Gastrocnemius medialis (tissue), 4 donors: ENCODE data around the gene ZBTB46. TPM values are rescaled to one million over a fixed set of nuclear protein-coding genes. Genes with fewer than 3 reads are reported as not detected.

Source experiments
- ATAC-seq, 2 donors: fragments of 150-250 bp; one replicate each; pipeline ENCODE4 v1.9.1; 2016
- DNase-seq, 2 donors: peaks; one replicate each; pipeline ENCODE4 v3.0.0-alpha.2; 2019
- H3K27ac ChIP-seq, 4 donors: fragments of 200-600 bp; sonication (generic); 1 replicate in 1 of 4; 2 replicates in 3 of 4; pipeline ENCODE4 v1.5.1; 2016 to 2018; ENCODE audit warnings: mild to moderate bottlenecking in 2 of 4, moderate library complexity in 1 of 4
- H3K27me3 ChIP-seq, 3 donors: fragments of 200-600 bp; sonication (generic) in 2 of 3; 1 replicate in 1 of 3; 2 replicates in 2 of 3; pipeline versions ENCODE4 v1.5.1 to v1.6.0; 2016 to 2019; ENCODE audit warnings: mild to moderate bottlenecking in 1 of 3, moderate library complexity in 1 of 3
- H3K36me3 ChIP-seq, 2 donors: fragments of 200-600 bp; sonication (generic) in 1 of 2; one replicate each; pipeline ENCODE4 v1.5.1; 2017 to 2018
- H3K4me1 ChIP-seq, 2 donors: fragments of 200-600 bp; sonication (generic) in 1 of 2; one replicate each; pipeline ENCODE4 v1.5.1; 2016 to 2017; ENCODE audit warnings: mild to moderate bottlenecking in 2 of 2
- H3K4me3 ChIP-seq, 4 donors: fragments of 200-600 bp; sonication (generic) in 3 of 4; 1 replicate in 1 of 4; 2 replicates in 3 of 4; pipeline ENCODE4 v1.5.1; 2016 to 2019; ENCODE audit warnings: mild to moderate bottlenecking in 2 of 4
- H3K9me3 ChIP-seq, 3 donors: fragments of 200-600 bp; sonication (generic) in 2 of 3; 1 replicate in 1 of 3; 2 replicates in 2 of 3; pipeline ENCODE4 v1.5.1; 2016 to 2019
- POLR2A ChIP-seq, 2 donors: fragments of 450-650 bp; IDR thresholded peaks; one replicate each; pipeline ENCODE4 v1.6.1; 2017; ENCODE audit warnings: antibody characterized with exemption in 2 of 2, mild to moderate bottlenecking in 2 of 2, moderate library complexity in 2 of 2
- in situ Hi-C, 4 donors: fragments of 200-750 bp; cut with MboI; loops; one replicate each; pipeline versions ENCODE4 v1.15.0 to v1.8.0; 2017; ENCODE audit warnings: low sequenced_read_pairs in 4 of 4
- intact Hi-C: fragments of 100-400 bp; cut with DNase I; formaldehyde crosslinking; loops from one replicate; pipeline ENCODE4 v1.15.1; 2023; ENCODE audit warnings: low total_unique reads
- total RNA-seq, 4 donors: library from RNA; depleted of rRNA; stranded (reverse); fragments of >200 nt; gene quantifications; one replicate each; pipeline versions ENCODE4 v1.1.0 to v1.2.3, GENCODE V29; 2016
- TF ChIP-seq, protein P1 (sequence below), 5 experiments: fragments of 450-650 bp in 3 of 5; fragments of 200-600 bp in 2 of 5; sonication (generic) in 2 of 5; IDR thresholded peaks in 4 of 5; conservative IDR thresholded peaks in 1 of 5; 1 replicate in 4 of 5; 2 replicates in 1 of 5; pipeline ENCODE4 v1.5.1; 2016 to 2019; ENCODE audit warnings: antibody characterized with exemption in 5 of 5, mild to moderate bottlenecking in 3 of 5, moderate library complexity in 3 of 5

Gene ZBTB46
- total RNA-seq, 4 donors from 2014 or later, result 4.3 to 7.1 (median 5.6) TPM

DNA sequence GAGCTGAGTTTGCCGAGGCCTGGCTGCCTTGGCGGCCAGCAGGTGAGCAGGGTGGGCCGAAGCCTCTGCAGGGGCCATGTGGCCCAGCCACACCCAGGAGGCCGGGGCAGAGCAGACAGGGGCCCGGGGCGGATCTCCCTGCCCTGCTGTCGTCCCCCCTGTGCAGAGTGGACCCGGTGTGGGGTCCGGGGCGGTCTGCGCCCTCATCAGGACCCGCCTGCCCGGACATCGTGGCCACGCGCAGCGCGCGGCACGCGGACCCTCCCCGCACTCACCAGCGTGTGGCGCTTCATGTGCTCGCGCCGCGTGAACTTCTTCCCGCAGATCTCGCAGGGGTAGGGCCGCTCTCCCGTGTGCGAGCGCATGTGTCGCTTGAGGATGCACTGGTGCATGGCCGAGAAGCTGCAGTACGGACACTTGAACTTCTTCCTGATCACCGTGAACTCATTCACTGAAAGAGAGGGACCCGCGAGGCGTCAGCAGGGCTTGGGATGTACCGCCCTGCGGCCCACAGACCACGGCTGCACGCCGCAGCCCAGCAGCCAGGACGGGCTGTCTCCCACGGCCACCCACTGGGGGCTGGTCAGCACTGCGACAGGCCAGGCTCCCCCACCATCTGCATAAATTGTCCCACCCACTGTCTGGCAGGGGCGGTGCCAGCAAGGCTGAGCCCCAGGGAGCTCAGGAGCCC lies 78.5 kb downstream of the ZBTB46 start:
- no peak overlapping the region for H3K4me3 ChIP-seq
- no peak for ATAC-seq
- H3K27ac ChIP-seq, result no peak overlapping the region
- no peaks in the 10 kb centered on the region for H3K4me1 ChIP-seq
- no peaks in the 10 kb centered on the region for H3K36me3 ChIP-seq
- H3K27me3 ChIP-seq, result no peaks in the 10 kb centered on the region
- H3K9me3 ChIP-seq, result no peaks in the 10 kb centered on the region
- in situ Hi-C loops (no loop called here), intact Hi-C loops (no loop called here)
- TF ChIP-seq, protein P1, sequence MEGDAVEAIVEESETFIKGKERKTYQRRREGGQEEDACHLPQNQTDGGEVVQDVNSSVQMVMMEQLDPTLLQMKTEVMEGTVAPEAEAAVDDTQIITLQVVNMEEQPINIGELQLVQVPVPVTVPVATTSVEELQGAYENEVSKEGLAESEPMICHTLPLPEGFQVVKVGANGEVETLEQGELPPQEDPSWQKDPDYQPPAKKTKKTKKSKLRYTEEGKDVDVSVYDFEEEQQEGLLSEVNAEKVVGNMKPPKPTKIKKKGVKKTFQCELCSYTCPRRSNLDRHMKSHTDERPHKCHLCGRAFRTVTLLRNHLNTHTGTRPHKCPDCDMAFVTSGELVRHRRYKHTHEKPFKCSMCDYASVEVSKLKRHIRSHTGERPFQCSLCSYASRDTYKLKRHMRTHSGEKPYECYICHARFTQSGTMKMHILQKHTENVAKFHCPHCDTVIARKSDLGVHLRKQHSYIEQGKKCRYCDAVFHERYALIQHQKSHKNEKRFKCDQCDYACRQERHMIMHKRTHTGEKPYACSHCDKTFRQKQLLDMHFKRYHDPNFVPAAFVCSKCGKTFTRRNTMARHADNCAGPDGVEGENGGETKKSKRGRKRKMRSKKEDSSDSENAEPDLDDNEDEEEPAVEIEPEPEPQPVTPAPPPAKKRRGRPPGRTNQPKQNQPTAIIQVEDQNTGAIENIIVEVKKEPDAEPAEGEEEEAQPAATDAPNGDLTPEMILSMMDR (IDR thresholded peaks at IDR 0.05 in 4 of 5, conservative IDR thresholded peaks at IDR 0.05 in 1 of 5), result no peak
- TF ChIP-seq POLR2A (IDR thresholded peaks at IDR 0.05), result no peak
- no peak for DNase-seq

DNA sequence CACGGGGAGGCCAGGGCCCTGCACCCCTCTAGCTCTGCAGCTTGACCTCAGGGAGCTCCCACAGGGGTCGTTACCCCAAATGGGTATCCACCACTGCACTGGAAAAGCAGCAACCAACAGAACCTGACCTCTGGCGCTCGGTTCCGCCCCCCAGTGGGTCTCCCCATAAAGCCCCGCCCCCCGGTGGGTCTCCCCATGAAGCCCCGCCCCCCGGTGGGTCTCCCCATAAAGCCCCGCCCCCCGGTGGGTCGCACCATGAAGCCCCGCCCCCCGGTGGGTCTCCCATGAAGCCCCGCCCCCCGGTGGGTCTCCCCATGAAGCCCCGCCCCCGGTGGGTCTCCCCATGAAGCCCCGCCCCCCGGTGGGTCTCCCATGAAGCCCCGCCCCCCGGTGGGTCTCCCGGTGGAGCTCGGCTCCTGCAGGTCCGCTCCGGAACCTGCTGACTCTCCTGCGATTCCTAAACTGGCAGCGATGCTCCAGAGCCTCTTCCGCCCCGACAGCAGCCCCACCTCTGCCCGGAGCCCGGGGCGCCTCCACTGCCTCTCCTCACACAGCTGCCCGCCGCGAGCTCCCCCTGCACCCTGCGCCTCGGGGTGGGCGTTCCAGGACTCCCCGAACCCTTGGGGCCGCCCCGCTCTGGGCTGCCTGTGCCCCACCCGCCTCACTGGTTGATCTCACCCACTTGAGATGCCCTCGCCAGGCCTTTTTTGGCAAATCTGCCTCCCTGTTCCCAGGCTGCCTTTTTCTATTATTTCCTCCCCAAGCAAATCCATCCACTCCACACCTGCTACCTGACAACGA lies 79.4 kb downstream of the ZBTB46 start:
- H3K4me1 ChIP-seq, result no peaks in the 10 kb centered on the region
- no peaks in the 10 kb centered on the region for H3K9me3 ChIP-seq
- ATAC-seq (no peak), DNase-seq (no peak)
- in situ Hi-C loops (no loop called here), intact Hi-C loops (no loop called here)
- TF ChIP-seq, protein P1 (IDR thresholded peaks at IDR 0.05 in 4 of 5, conservative IDR thresholded peaks at IDR 0.05 in 1 of 5), result no peak
- TF ChIP-seq POLR2A (IDR thresholded peaks at IDR 0.05), result no peak
- no peaks in the 10 kb centered on the region for H3K27me3 ChIP-seq
- no peak overlapping the region for H3K27ac ChIP-seq
- H3K36me3 ChIP-seq, result no peaks in the 10 kb centered on the region
- H3K4me3 ChIP-seq, result no peak overlapping the region

DNA sequence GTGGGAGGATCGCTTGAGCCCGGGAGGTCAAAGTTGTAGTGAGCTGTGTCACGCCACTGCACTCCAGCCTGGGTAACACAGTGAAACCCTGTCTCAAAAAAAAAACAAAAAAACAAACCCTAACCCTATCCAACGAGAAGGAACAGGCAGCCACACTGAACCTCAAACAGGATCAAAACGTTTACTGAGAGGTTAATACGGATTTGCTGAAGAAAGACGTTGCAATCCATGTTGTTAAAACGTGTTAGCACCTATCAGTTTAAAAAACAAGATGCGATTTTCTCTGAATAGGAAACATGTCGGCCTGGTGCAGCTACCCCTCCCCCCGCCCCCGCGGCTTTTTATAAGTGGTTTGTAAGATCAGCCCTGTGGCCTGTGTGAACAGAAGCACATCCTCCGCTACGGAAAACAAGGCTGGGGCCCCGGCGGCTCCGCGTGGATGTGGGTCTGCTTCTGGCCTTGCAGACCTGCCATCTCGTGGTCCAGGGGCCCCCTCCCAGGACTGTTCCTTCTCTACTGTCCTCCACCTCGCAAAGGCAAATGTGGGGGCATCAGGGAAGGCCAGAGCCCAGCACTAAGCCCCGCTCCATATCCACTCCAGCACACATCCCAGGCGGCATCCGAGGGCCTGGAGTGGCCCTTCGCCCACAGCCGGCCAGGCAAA lies 80.1 kb downstream of the ZBTB46 start:
- intact Hi-C loops (no loop called here), in situ Hi-C loops (no loop called here)
- DNase-seq, result no peak
- H3K4me1 ChIP-seq, result no peaks in the 10 kb centered on the region
- H3K27ac ChIP-seq, result no peak overlapping the region
- H3K9me3 ChIP-seq, result no peaks in the 10 kb centered on the region
- no peak overlapping the region for H3K4me3 ChIP-seq
- no peak for ATAC-seq
- TF ChIP-seq, protein P1 (IDR thresholded peaks at IDR 0.05 in 4 of 5, conservative IDR thresholded peaks at IDR 0.05 in 1 of 5), result no peak
- no peak for TF ChIP-seq POLR2A (IDR thresholded peaks at IDR 0.05)
- H3K36me3 ChIP-seq, result no peaks in the 10 kb centered on the region
- H3K27me3 ChIP-seq, result no peaks in the 10 kb centered on the region

DNA sequence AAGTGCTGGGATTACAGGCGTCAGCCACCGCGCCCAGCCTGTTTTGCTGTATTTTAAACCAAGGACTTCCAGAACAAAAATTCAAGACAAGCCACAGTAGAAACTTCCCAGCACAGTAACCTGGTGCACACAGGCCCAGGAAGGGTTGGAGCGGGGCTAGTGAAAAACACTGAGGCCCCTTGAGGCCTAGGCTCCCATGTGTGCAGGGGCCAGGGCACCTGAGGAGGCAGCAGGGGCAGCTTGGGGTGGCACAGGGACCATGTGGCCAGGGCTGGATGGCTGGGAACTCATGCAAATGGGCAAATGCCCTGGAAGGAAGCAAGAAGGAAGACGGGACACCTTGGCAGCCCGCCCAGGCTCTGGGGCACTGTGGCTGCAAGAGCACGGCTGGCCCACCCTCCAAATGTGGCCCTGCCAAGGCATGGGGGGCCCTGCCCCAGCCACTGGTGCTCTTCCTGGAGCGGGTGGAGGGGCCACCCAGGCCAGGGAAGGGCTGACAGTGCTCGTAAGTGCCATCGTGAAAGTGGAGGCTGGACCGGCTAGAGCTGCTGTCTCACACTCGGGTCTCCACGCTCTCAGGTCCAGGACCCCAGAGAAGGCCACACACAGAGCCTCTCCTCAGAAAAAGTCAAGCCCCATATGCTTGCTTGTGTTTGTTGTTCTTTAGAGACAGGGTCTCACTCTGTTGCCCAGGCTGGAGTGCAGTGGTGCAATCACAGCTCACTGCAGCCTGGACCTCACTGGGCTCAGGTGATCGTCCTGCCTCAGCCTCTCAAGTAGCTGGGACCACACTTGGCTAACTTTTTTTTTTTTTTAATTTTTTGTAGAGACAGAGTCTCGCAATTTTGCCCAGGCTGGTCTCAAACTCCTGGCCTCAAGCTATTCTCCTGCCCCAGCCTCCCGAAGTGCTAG lies 81.2 kb downstream of the ZBTB46 start:
- H3K9me3 ChIP-seq, result no peaks in the 10 kb centered on the region
- in situ Hi-C loops (no loop called here), intact Hi-C loops (no loop called here)
- H3K4me3 ChIP-seq, result no peak overlapping the region
- H3K27ac ChIP-seq, result no peak overlapping the region
- TF ChIP-seq, protein P1 (IDR thresholded peaks at IDR 0.05 in 4 of 5, conservative IDR thresholded peaks at IDR 0.05 in 1 of 5), result no peak
- H3K27me3 ChIP-seq, result no peaks in the 10 kb centered on the region
- DNase-seq (no peak), ATAC-seq (no peak)
- H3K4me1 ChIP-seq, result no peaks in the 10 kb centered on the region
- no peaks in the 10 kb centered on the region for H3K36me3 ChIP-seq
